H9 (cell line): ENCODE data around the gene LTB4R. TPM values are rescaled to one million over a fixed set of nuclear protein-coding genes. Genes with fewer than 3 reads are reported as not detected.

ENCODE experiments used
- DNase-seq: peaks from one replicate; pipeline ENCODE4 v3.0.0-alpha.2; 2017
- H2AFZ ChIP-seq: one replicate; pipeline ENCODE4 v1.6.1; 2013; ENCODE audit warnings: mild to moderate bottlenecking, low read length, control low read depth, moderate library complexity
- H2AK5ac ChIP-seq: 2 replicates; pipeline ENCODE4 v1.6.1; 2013; ENCODE audit warnings: low read length, control low read depth, mixed read lengths; ENCODE audit not compliant: insufficient read length
- H2BK120ac ChIP-seq: one replicate; pipeline ENCODE4 v1.6.1; 2013; ENCODE audit warnings: low read depth, mild to moderate bottlenecking, low read length, control low read depth, inconsistent platforms; ENCODE audit not compliant: poor library complexity, severe bottlenecking
- H2BK12ac ChIP-seq: 2 replicates; pipeline ENCODE4 v1.6.1; 2013; ENCODE audit warnings: low read length, control low read depth, mixed read lengths, low read depth; ENCODE audit not compliant: insufficient read length
- H2BK15ac ChIP-seq: 2 replicates; pipeline ENCODE4 v1.6.1; 2013; ENCODE audit warnings: low read depth, low read length, control low read depth
- H2BK20ac ChIP-seq: one replicate; pipeline ENCODE4 v1.6.1; 2013; ENCODE audit warnings: low read depth, mild to moderate bottlenecking, low read length, control low read depth, inconsistent platforms; ENCODE audit not compliant: poor library complexity, severe bottlenecking
- H2BK5ac ChIP-seq: 2 replicates; pipeline ENCODE4 v1.6.1; 2013; ENCODE audit warnings: low read length, control low read depth, mixed read lengths; ENCODE audit not compliant: insufficient read length
- H3K14ac ChIP-seq: 2 replicates; pipeline ENCODE4 v1.6.1; 2013; ENCODE audit warnings: low read length, control low read depth; ENCODE audit not compliant: insufficient read depth
- H3K18ac ChIP-seq: 2 replicates; pipeline ENCODE4 v1.6.1; 2013; ENCODE audit warnings: low read depth, mild to moderate bottlenecking, mixed read lengths, low read length, control low read depth; ENCODE audit not compliant: insufficient read length
- H3K23ac ChIP-seq: 2 replicates; pipeline ENCODE4 v1.6.1; 2013; ENCODE audit warnings: low read length, control low read depth, mixed read lengths, low read depth; ENCODE audit not compliant: insufficient read length
- H3K23me2 ChIP-seq: 2 replicates; pipeline ENCODE4 v1.6.1; 2013; ENCODE audit warnings: low read depth, mild to moderate bottlenecking, mixed read lengths, low read length, control low read depth; ENCODE audit not compliant: insufficient read length, poor library complexity, severe bottlenecking
- H3K27ac ChIP-seq: 2 replicates; pipeline ENCODE4 v1.5.1; 2013; ENCODE audit warnings: low read length, control low read depth, mixed read lengths, low read depth; ENCODE audit not compliant: insufficient read length
- H3K27me3 ChIP-seq: 2 replicates; pipeline ENCODE4 v1.6.1; 2013; ENCODE audit warnings: low read length, control low read depth, inconsistent platforms; ENCODE audit not compliant: insufficient read depth
- H3K4ac ChIP-seq: 2 replicates; pipeline ENCODE4 v1.6.1; 2013; ENCODE audit warnings: low read depth, mild to moderate bottlenecking, control low read depth, inconsistent platforms, low read length, moderate library complexity
- H3K4me1 ChIP-seq: 2 replicates; pipeline ENCODE4 v1.6.1; 2013; ENCODE audit warnings: low read length, control low read depth, inconsistent platforms; ENCODE audit not compliant: insufficient read depth
- H3K4me2 ChIP-seq: 2 replicates; pipeline ENCODE4 v1.6.1; 2013; ENCODE audit warnings: low read length, control low read depth, mixed read lengths; ENCODE audit not compliant: insufficient read length, insufficient read depth
- H3K56ac ChIP-seq: 2 replicates; pipeline ENCODE4 v1.6.1; 2013; ENCODE audit warnings: low read depth, mild to moderate bottlenecking, mixed read lengths, low read length, control low read depth; ENCODE audit not compliant: insufficient read length
- H3K79me1 ChIP-seq: 2 replicates; pipeline ENCODE4 v1.6.1; 2013; ENCODE audit warnings: low read depth, mild to moderate bottlenecking, moderate library complexity, low read length, control low read depth, inconsistent platforms; ENCODE audit not compliant: insufficient read depth, poor library complexity, severe bottlenecking
- H3K79me2 ChIP-seq: 2 replicates; pipeline ENCODE4 v1.6.1; 2013; ENCODE audit warnings: low read length, control low read depth, inconsistent platforms; ENCODE audit not compliant: insufficient read depth
- H3K9ac ChIP-seq: 2 replicates; pipeline ENCODE4 v1.6.1; 2013; ENCODE audit warnings: low read length, control low read depth, mixed read lengths; ENCODE audit not compliant: insufficient read length; ENCODE audit errors: extremely low read depth
- H3K9me3 ChIP-seq: one replicate; pipeline ENCODE4 v1.6.1; 2013; ENCODE audit warnings: low read depth, low read length, inconsistent platforms; ENCODE audit not compliant: control insufficient read depth
- H3T11ph ChIP-seq: one replicate; pipeline ENCODE4 v1.6.1; 2013; ENCODE audit warnings: mild to moderate bottlenecking, low read length, control low read depth, inconsistent platforms
- H4K20me1 ChIP-seq: one replicate; pipeline ENCODE4 v1.6.1; 2013; ENCODE audit not compliant: control insufficient read depth, insufficient read length, insufficient read depth
- H4K5ac ChIP-seq: 2 replicates; pipeline ENCODE4 v1.6.1; 2013; ENCODE audit warnings: low read depth, mild to moderate bottlenecking, mixed read lengths, low read length, control low read depth; ENCODE audit not compliant: insufficient read length
- H4K8ac ChIP-seq: replicated peaks from 2 replicates; pipeline ENCODE4 v1.6.1; 2013; ENCODE audit warnings: low read length, control low read depth, mixed read lengths, low read depth; ENCODE audit not compliant: insufficient read length
- H4K91ac ChIP-seq: 2 replicates; pipeline ENCODE4 v1.6.1; 2013; ENCODE audit warnings: low read depth, mild to moderate bottlenecking, moderate library complexity, mixed read lengths, low read length, control low read depth; ENCODE audit not compliant: insufficient read length
- H3K27ac Mint-ChIP-seq, 3 experiments: 2 replicates in 2 of 3; 3 replicates in 1 of 3; pipeline ENCODE4 v1.8.0; 2020 to 2021; ENCODE audit warnings: mixed read lengths in 3 of 3, mild to moderate bottlenecking in 1 of 3, moderate library complexity in 1 of 3
- H3K27me3 Mint-ChIP-seq: 2 replicates; pipeline ENCODE4 v1.8.0; 2021; ENCODE audit warnings: low read depth, mild to moderate bottlenecking, moderate library complexity, mixed read lengths
- H3K36me3 Mint-ChIP-seq, 3 experiments: 2 replicates in 2 of 3; 3 replicates in 1 of 3; pipeline ENCODE4 v1.8.0; 2020 to 2021; ENCODE audit warnings: low read depth in 3 of 3, mixed read lengths in 3 of 3; ENCODE audit not compliant: insufficient read depth in 1 of 3
- H3K4me1 Mint-ChIP-seq, 2 experiments: 2 replicates each; pipeline ENCODE4 v1.8.0; 2020; ENCODE audit warnings: mixed read lengths in 2 of 2
- H3K4me3 Mint-ChIP-seq, 2 experiments: 2 replicates in 1 of 2; 3 replicates in 1 of 2; pipeline ENCODE4 v1.8.0; 2020 to 2021; ENCODE audit warnings: mild to moderate bottlenecking in 2 of 2, mixed read lengths in 2 of 2, moderate library complexity in 1 of 2
- H3K9me3 Mint-ChIP-seq, 2 experiments: 2 replicates in 1 of 2; 3 replicates in 1 of 2; pipeline ENCODE4 v1.8.0; 2020; ENCODE audit warnings: mild to moderate bottlenecking in 2 of 2, mixed read lengths in 2 of 2, moderate library complexity in 1 of 2
- WGBS: extraction: QIAGEN DNeasy Blood & Tissue Kit; methylation state at CpG from one replicate; pipeline ENCODE4 v1.1.7; 2013; ENCODE audit warnings: missing lambda C conversion rate, low lambda C conversion rate, mixed read lengths; ENCODE audit not compliant: insufficient read length; ENCODE audit errors: extremely low coverage; 5-methylcytosine and 5-hydroxymethylcytosine counted together
- total RNA-seq: library from RNA; stranded (reverse); gene quantifications from 2 replicates; pipeline ENCODE4 v1.2.1, GENCODE V29; 2021
- TF ChIP-seq, protein P1 (sequence below): fragments of 200-600 bp; sonication (generic); conservative IDR thresholded peaks from 3 replicates; pipeline ENCODE4 v1.8.0; 2021; ENCODE audit warnings: antibody characterized with exemption, mild to moderate bottlenecking

LTB4R gene
- total RNA-seq, 1 experiment from 2014 or later = 8.9 TPM

DNA sequence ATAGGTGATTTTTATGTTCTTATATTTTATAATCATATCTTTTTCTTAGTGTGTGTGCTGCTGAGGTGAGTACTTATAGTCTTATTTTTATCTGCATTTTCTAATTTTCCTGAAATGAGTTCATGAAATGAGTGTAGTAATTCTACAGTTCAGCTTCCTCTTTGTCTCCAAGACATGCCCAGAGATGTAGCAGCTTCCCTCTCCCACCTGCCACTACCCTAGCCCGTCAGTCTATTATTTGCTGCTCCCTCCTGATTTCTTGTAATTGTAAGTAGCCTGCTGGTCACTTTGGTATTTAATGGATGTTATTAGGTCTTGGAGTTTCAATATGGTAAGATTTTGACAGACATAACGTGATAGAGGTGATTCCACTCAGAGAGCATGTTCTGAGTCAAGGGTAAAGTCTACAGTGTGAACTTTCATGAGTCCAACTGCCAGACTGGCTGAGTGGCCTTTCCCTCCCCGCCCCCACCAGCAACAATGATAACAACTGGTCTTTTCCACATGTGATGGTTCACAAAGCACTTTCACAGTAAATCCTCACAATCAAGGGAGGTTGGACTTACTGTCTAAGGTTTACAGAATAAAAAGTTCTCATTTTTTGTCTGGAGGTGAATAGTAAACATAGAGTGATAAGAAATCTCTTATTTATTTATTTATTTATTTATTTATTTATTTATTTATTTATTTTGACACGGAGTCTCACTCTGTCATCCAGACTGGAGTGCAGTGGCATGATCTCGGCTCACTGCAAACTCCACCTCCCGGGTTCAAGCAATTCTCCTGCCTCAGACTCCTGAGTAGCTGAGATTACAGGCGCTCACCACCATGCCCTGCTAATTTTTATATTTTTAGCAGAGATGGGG lies 32.7 kb downstream of the LTB4R start:
- H4K8ac ChIP-seq = no peak overlapping the region
- H3K27me3 Mint-ChIP-seq = peaks cover 85% of the 10 kb centered on the region
- peaks cover 18% of the 10 kb centered on the region; the same call in 1 of the 2 replicates for H3K27me3 ChIP-seq

More for the DNA sequence above, 32.7 kb downstream of the LTB4R start:
- Histone ChIP-seq H3T11ph (no peak overlapping the region), H3K79me2 (no peaks in the 10 kb centered on the region), H3K23ac (no peak overlapping the region), H2BK5ac (no peak overlapping the region), H4K20me1 (no peaks in the 10 kb centered on the region), H3K4ac (no peak overlapping the region), H3K4me1 (no peaks in the 10 kb centered on the region), H2AFZ (no peak overlapping the region), H3K18ac (no peak overlapping the region), H3K56ac (no peak overlapping the region), H2BK120ac (no peak overlapping the region), H3K27ac (no peak overlapping the region), H3K4me2 (no peak overlapping the region), H3K9ac (no peak overlapping the region), H3K23me2 (peaks cover 8% of the 10 kb centered on the region), H4K91ac (no peak overlapping the region), H2BK15ac (no peak overlapping the region), H2BK12ac (no peak overlapping the region), H3K9me3 (no peaks in the 10 kb centered on the region), H2AK5ac (no peak overlapping the region), H3K79me1 (no peaks in the 10 kb centered on the region), H3K14ac (no peak overlapping the region), H4K5ac (no peak overlapping the region), H2BK20ac (no peak overlapping the region)
- H3K9me3 Mint-ChIP-seq = no peaks in the 10 kb centered on the region
- H3K36me3 Mint-ChIP-seq = no peaks in the 10 kb centered on the region
- peaks cover 9 to 11% of the 10 kb centered on the region in 2 experiments; a peak in 3 of 4 replicates for H3K4me1 Mint-ChIP-seq
- no peak for DNase-seq
- H3K4me3 Mint-ChIP-seq = no peak overlapping the region
- TF ChIP-seq, protein P1, sequence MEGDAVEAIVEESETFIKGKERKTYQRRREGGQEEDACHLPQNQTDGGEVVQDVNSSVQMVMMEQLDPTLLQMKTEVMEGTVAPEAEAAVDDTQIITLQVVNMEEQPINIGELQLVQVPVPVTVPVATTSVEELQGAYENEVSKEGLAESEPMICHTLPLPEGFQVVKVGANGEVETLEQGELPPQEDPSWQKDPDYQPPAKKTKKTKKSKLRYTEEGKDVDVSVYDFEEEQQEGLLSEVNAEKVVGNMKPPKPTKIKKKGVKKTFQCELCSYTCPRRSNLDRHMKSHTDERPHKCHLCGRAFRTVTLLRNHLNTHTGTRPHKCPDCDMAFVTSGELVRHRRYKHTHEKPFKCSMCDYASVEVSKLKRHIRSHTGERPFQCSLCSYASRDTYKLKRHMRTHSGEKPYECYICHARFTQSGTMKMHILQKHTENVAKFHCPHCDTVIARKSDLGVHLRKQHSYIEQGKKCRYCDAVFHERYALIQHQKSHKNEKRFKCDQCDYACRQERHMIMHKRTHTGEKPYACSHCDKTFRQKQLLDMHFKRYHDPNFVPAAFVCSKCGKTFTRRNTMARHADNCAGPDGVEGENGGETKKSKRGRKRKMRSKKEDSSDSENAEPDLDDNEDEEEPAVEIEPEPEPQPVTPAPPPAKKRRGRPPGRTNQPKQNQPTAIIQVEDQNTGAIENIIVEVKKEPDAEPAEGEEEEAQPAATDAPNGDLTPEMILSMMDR = no peak
- WGBS = no CpG with 5 or more reads among the region's 7 CpGs
- H3K27ac Mint-ChIP-seq = no peak overlapping the region
